ENCODE results near the gene RNF151.

DNA sequence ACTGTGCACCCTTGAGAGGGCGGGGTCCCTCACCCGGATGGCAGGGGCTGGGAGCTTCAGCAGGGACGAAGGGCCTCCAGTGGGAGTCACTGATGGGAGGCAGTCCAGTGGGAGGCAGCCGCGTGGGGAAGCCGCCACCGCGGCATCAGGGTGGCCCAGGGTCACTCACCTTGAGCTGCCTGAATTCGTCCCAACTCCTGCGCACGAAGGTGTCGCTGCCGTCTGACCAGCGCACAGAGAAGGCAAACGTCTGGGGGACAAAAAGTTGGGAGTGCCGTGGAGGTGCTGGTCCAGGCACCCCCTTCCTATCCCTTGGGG, 14.1 kb downstream of the RNF151 start:
- TF ChIP-seq, protein P1, sequence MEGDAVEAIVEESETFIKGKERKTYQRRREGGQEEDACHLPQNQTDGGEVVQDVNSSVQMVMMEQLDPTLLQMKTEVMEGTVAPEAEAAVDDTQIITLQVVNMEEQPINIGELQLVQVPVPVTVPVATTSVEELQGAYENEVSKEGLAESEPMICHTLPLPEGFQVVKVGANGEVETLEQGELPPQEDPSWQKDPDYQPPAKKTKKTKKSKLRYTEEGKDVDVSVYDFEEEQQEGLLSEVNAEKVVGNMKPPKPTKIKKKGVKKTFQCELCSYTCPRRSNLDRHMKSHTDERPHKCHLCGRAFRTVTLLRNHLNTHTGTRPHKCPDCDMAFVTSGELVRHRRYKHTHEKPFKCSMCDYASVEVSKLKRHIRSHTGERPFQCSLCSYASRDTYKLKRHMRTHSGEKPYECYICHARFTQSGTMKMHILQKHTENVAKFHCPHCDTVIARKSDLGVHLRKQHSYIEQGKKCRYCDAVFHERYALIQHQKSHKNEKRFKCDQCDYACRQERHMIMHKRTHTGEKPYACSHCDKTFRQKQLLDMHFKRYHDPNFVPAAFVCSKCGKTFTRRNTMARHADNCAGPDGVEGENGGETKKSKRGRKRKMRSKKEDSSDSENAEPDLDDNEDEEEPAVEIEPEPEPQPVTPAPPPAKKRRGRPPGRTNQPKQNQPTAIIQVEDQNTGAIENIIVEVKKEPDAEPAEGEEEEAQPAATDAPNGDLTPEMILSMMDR (IDR thresholded peaks at IDR 0.05; ENCODE audit: poor library complexity, severe bottlenecking), result no peak
- TF ChIP-seq POLR2AphosphoS5 (IDR thresholded peaks at IDR 0.05) (no peak), SMC3 (conservative IDR thresholded peaks at IDR 0.05; ENCODE audit: poor library complexity) (no peak), RAD21 (conservative IDR thresholded peaks at IDR 0.05) (no peak)
- TF ChIP-seq, protein P2, sequence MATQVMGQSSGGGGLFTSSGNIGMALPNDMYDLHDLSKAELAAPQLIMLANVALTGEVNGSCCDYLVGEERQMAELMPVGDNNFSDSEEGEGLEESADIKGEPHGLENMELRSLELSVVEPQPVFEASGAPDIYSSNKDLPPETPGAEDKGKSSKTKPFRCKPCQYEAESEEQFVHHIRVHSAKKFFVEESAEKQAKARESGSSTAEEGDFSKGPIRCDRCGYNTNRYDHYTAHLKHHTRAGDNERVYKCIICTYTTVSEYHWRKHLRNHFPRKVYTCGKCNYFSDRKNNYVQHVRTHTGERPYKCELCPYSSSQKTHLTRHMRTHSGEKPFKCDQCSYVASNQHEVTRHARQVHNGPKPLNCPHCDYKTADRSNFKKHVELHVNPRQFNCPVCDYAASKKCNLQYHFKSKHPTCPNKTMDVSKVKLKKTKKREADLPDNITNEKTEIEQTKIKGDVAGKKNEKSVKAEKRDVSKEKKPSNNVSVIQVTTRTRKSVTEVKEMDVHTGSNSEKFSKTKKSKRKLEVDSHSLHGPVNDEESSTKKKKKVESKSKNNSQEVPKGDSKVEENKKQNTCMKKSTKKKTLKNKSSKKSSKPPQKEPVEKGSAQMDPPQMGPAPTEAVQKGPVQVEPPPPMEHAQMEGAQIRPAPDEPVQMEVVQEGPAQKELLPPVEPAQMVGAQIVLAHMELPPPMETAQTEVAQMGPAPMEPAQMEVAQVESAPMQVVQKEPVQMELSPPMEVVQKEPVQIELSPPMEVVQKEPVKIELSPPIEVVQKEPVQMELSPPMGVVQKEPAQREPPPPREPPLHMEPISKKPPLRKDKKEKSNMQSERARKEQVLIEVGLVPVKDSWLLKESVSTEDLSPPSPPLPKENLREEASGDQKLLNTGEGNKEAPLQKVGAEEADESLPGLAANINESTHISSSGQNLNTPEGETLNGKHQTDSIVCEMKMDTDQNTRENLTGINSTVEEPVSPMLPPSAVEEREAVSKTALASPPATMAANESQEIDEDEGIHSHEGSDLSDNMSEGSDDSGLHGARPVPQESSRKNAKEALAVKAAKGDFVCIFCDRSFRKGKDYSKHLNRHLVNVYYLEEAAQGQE (IDR thresholded peaks at IDR 0.05; ENCODE audit: borderline replicate concordance), result no peak

Data from neural cell (in vitro differentiated cells).